DMS79 (cell line): ENCODE results near the gene GSC.
"Not testable (repeated sequence)": the region's sequence is repeated elsewhere in the genome, so short reads cannot be mapped to it uniquely, and the experiment has no call there.

ENCODE experiments used
- DNase-seq: peaks from one replicate; lab custom pipeline; 2025; lab: John Stamatoyannopoulos, UW

The GSC gene

GRCh38 chr14:94746131-94746530 is 23.8 kb downstream of the GSC start:
- no peak for DNase-seq

DNA sequence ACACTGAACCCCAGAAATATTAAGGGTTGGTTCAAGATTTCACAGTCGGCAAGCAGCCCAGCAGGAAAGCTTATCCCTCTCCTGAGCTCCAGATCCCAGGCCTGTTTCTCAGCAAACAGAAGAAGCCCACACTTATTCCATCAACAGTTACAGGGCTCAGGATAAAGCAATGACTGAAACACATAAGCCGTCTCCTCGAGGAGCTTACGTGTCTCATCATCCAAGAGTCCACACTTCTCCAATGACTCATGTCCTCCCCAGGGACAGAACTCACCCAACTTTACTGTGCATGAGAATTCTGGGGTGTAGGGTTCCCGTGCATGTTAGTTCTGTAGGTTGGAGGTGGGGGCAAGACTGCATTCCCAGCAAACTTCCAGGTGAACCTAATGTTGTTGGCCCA is 31.2 kb downstream of the GSC start:
- DNase-seq: no peak

- DNase-seq: no peak
These were observed 31.8 kb downstream of the GSC start for GRCh38 chr14:94738097-94738496.

DNA sequence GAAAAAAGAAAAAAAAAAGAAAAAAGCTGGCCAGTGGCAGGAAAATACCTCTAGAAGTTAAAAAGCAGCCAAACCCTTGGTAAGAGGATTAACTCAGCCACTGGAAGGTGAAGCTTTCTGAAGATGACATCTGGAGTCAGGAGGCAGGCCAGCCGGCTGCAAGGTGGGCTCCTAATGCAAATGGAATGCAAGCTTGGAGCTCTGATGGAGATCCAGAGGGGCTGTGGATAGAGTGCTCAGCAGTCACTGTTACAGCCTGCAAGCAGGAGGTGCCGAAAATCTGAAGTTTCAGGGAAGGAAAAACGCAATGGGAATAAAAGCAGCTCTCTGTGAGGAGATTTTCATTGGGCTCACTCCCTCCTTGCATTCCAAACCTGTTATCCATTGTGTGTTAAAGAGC is 41.0 kb downstream of the GSC start:
- DNase-seq: no peak

- not testable (repeated sequence) for DNase-seq
These were observed 41.5 kb downstream of the GSC start for GRCh38 chr14:94728440-94728839.

- not testable (repeated sequence) for DNase-seq
These were observed 43.3 kb downstream of the GSC start for GRCh38 chr14:94726649-94727048.

DNA sequence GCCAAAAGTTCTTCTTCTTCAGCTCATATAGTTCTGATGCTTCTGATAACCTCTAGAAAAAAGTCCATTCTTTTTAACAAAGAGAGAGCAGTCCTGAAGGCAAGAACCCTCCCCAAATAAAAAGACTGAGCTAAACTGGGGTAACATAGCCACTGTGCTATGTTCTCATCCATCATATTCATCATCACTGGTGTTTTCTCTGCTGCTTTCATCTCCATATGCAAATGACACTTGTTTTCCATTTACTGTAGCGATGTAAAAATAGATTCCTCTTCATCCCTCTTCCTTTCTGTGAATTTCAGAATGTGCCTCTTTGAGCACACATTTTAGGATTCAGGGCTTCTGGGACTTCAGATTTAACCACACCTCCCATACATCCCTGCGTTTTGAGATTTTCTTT is 44.9 kb downstream of the GSC start:
- no peak for DNase-seq

DNA sequence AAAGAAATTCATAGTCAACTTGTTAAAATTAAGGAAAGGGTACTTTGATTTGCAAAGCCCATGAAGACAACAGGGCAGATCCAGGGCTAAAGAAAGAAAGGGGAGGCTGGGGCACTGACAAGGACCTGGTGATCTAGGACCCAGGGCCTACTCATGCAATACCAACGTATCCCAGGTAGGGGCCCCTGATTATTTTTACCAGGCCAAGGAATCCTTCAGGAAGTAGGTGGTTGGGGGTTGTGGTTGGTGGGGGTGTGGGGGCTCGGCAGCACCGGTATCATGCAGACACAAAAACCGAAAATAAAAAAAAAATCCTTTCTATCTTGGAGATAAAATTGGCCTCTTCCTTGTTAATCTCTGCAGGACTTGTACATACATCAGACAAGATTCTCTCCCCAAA is 47.5 kb downstream of the GSC start:
- DNase-seq: no peak
